T-helper 2 cell treated with Interferon-gamma antibody and Interleukin-4, amounts not matched to agents 100 ng/mL and 5 ng/mL, for 36 hours (primary cell): ENCODE results near the gene NDST1. TPM values are rescaled to one million over a fixed set of nuclear protein-coding genes. Genes with fewer than 3 reads are reported as not detected.

Experiments
- intact Hi-C: fragments of 100-400 bp; cut with micrococcal nuclease; formaldehyde crosslinking; loops from one replicate; pipeline ENCODE4 v1.15.1; 2023
- total RNA-seq: library from RNA; stranded (reverse); gene quantifications from 2 replicates; pipeline ENCODE4 v1.2.3, GENCODE V29; 2022

NDST1 gene
- total RNA-seq, 1 donor from 2014 or later, result 0.41 TPM

DNA sequence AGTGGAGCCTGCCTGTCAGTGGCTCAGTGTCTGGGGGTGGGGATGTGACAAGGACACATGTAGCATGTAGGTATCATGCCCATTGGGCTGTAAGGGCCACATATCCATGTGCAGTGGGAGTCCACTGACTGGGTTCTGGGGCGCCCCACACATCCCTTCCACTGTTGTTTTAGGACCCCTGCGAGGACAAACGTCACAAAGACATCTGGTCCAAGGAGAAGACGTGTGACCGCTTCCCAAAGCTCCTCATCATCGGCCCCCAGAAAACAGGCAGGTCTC lies 33.4 kb downstream of the NDST1 start:
- intact Hi-C loops, result no loop called here

DNA sequence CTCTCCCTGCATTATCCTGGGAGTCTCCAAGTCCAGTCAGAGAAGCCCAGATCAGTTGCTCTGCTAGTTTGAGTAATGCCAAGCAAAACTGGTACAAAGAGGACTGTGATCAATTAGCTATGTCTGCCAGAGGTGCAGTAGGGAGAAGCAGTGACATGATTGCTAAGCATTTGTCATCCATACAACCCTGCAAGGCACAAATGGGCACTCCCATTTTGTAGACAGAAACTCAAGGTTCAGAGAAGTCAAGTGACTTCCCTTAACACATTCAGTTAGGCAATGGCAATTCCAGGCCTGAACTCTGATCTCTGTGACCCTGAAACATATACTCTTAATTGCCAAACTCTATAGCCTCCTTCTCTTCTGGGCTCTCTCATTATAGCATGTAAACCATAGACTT lies 34.0 kb downstream of the NDST1 start:
- intact Hi-C loops, result no loop called here

DNA sequence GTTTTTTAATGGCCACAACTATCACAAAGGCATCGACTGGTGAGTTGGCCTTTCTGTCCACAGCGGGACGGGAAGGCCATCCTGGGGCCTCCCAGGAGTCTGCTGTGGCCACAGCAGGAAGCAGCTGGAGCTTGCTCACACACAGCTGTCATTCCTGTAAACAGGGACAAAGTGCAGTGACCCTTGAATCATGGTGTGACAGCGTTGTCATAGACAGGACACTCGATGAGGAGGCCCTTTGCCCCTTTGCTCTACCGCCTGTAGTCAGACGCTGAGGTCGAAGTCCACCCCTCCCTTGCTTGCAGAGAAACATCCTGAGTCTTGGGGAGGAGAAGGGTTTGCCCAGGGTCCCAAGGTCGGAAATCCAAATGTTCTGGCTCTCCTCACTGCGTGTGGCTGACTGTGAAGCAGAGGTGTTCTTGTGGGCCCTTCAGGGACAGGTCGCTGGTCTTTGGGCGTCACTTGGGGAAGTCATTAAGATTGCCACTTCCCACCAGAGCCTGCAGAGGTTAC lies 35.1 kb downstream of the NDST1 start:
- intact Hi-C loops, result no loop called here

DNA sequence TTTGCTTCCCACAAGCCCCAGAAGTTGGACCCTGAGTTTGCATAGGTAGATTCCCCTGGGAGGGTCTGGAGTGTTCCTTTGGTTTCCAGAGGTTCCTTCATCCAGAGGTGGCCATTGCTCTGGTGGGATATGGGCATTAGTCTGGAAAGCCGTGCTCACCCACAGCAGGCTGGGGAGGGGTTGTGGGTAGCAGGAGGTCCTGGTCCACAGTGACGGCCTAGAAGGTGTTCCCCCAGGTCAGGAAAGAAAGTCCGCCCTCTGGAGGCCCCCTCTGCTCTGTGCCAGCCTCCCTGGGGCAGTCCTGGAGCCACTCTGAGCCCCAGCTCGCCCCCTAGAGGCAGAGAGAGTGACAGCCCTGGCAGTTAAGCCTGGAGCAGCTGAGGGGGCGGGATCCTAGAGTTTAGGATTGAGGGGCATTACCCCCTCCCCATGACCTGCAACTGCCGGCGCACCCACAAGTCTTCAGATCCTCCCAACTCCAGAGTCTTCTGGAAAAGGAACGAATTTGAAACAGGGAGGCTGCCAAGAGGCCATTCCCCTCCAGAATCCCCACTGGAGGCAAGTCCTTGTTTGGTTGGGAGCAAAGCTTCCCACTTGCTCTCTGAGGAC lies 36.8 kb downstream of the NDST1 start:
- intact Hi-C loops, result loop anchor here (1.0 kb wide), 1 partner anchor 86 kb away; no protein-coding TSS in a partner anchor

DNA sequence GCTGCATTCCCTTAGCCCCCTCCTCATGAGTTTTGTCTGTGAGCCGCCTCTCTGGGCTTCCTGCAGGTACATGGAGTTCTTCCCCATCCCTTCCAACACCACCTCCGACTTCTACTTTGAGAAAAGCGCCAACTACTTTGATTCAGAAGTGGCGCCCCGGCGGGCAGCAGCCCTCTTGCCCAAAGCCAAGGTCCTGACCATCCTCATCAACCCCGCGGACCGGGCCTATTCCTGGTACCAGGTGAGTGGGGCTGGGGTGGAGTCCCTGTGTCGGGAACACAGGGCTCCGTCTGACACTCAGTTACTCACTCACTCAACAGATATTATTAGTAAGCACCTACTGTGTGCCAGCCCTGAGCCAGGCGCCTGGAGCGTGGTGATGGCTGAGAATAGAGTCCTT lies 37.3 kb downstream of the NDST1 start:
- intact Hi-C loops, result no loop called here

DNA sequence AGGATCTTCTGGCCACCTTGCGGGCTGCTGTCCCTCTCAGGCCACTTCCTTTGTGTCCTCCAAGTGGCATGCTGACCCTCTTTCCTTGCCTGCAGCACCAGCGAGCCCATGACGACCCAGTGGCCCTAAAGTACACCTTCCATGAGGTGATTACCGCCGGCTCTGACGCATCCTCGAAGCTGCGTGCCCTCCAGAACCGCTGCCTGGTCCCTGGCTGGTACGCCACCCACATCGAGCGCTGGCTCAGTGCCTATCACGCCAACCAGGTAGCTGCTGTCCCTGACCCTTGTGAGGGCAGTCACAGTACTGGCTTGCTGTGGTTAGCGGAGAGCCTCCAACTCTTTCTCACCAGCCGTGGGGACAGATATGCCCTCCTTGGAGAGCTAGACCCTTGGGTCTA lies 40.2 kb downstream of the NDST1 start:
- intact Hi-C loops, result no loop called here

DNA sequence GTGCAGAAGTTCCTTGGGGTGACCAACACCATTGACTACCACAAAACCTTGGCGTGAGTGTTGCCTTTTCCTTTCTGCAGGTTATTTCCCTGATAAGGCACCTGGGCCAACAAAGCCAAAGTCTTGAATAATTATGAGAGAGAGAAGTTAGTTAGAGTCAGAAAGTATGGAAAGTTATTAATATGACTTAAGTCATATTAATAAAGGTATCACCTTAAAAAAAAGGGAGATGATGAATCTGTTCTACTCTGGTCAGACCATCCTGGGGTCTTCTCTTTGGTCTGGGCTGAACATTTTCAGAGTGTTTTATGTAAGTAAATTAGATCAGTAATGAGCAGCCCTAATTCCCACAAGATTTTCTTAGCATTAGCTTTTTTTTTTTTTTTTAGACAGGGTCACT lies 41.8 kb downstream of the NDST1 start:
- intact Hi-C loops, result no loop called here

DNA sequence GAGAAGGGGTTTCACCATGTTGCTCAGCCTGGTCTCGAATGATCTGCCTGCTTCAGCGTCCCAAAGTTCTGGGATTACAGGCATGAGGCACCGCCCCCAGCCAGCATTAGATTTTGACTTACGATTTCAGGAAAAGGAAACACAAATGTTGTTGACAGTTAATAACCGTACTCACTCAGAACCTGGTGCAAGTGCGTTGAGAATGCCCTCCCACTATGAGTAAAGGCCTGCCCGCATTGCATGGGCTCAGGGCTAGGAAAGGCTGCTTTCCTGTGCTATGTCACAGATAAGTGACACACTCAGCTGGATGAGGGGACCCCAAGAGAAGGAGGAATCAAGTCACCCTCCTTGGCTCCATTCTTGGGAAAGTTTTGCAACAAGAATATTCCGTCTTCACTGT lies 42.4 kb downstream of the NDST1 start:
- intact Hi-C loops, result no loop called here

DNA sequence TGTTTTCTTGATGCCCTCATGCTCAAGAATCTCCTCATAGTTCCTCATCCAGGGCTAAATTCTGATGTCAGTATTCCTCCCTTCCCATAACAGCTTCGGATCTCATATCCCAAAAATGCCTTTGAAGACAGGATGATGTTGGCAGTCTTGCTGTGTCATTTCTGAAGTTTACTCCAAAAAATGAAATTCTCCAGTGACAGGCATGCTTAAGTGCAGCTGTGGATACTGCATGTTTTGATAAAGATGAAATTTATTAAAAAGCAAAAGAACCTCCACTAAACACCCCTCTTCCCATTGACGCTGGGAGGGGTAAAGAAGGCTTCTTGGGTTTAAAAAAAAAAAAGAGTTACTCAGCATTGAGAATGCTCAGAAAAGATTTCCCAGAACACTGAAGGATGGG lies 43.1 kb downstream of the NDST1 start:
- intact Hi-C loops, result no loop called here

DNA sequence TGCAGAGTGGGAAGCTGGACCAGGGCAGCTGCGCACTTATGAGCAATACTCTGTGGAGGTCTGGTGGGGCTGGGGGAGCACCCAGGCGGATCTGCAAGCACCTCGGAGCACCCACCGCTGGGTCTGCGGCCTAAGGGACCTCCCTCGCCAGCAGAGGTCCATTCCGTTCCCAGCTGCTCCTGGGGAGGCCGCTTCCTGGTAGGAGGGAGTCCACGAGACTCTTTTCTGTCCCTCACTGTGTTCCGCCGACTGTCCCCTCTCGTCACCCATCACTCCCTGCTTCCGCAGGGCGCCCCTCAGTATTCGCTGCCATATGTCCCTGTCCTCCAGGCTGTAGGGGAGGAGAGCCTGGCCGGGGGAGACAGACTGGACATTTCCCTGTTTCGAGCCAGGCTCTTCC lies 45.5 kb downstream of the NDST1 start:
- intact Hi-C loops, result no loop called here

DNA sequence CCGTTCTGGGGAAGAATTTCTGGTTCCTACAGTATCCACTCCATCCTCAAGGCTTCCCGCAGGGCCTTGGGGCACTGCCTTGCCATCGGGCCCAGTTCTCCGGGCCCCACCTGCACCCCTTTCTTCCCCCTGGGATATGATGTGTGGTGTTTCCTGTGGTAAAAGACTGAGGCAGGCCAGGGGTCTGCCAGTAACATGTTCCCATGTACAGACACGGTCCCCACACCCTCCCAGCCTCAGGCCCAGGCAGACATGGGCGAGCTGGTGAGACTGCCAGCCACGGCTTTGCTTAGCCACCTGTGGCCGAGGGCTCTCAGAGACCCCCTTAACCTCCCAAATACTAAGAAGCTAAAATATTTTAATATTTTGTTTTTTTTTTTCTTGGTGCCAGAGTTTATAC lies 46.0 kb downstream of the NDST1 start:
- intact Hi-C loops, result no loop called here

DNA sequence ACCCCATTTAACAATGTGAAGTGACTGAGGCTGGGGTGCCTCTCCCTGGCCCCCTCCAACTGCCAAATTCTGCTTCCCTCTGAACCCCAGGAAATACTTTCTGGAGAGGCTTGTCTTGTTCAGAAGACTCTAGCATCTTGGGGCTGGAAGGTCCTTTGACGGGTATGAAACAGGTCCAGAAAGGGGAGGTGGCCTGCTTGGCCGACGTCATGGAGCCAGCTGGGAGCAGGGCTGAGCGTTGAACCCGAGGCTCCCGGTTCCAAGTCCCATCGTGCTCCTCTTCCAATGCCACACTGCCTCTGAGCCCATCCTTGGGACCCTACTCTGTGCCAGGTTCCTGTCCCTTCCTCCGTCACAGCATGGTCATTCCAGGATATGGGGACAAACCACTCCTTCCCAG lies 46.9 kb downstream of the NDST1 start:
- intact Hi-C loops, result no loop called here

DNA sequence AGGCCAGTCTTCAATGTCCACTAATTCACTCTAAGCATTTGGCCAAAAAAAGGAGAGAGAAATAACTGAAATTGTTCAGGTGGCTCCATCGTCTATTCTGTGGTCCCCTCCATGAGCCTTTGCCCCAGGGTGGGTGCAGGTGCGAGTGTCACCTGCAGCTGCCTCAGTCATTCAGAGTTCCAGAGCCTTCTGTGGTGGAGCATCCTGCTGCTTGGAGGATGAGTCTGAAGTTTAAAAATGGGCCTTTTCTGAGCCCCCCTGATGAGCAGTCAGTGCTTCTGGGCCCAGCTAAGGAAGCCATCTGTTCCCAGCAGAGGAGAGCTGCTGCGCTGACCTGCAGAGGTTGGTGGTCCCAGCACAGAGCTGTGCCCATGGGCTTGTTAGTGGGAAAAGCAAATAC lies 48.2 kb downstream of the NDST1 start:
- intact Hi-C loops, result no loop called here

DNA sequence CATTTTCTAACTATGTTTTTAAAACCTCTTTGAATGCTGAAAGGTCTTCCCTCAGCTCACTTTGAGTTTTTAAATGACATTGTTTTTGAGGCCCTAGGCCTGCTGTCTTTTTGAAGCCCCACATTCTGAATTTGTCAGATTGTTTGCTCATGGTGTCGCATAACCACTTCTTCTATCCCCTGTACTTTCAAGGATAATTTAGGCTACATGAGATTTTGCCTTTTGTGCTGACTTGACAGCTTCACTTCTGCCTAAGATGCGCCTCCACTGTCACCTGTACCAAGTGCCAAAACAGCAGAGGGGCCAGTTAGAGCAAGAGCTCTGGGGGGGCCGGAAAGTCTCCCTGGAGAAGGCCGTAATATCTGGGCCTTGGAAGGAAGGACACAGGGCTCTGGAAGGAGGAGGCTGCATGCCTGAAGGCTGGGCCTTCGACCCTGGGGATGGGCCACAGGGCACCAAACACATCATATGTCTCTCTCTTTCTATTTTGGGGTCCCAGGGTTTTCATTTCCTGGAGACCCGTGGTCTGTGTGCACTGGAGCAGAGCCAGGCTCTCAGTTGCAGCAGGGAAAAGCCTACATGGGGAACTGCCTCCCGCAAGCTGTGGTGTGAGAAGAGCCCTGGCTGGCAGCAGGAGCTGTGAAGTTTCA lies 49.1 kb downstream of the NDST1 start:
- intact Hi-C loops, result no loop called here

DNA sequence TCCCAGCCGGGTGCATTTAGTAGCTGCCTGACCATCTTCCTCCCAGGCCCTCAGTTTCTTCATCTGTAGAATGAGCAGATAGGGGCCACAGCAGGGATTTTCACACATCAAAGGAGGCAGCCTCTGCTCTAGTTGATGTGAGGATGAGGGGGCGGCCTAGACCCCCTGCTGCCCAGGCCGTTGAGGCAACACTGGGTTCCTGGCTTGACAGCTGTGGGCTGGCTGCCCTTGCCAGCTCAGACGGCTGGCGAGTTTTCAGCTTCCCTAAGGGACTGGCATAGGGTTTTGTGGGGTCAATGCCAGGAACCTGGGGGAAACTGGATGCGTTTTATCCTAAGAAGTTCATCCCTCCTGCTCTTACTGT lies 49.6 kb downstream of the NDST1 start:
- intact Hi-C loops, result no loop called here

DNA sequence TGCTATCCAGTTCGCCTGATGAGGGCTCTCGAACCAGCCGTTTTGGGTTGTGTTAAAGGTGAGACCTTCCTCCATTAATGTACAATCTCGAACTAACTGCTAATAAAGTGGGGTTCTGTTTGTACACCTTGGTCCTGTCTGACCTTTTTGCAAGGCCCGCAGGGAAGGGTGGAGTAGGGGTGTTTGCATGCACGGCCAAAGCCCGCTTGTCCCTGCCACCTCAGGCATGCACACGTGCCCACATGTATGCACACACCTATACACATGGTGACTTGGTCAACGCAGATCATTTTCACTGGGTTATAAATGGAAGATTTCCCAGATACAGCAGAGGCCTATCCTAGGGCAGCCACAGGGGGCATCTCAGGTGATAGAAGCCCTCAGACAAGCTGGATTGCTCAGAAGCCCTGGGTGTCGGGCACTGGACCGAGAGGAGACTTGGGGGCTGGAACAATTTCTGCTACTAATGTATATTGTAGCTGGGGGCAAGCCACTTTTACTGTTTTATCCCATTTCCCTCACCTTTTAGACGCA lies 50.2 kb downstream of the NDST1 start:
- intact Hi-C loops, result no loop called here

DNA sequence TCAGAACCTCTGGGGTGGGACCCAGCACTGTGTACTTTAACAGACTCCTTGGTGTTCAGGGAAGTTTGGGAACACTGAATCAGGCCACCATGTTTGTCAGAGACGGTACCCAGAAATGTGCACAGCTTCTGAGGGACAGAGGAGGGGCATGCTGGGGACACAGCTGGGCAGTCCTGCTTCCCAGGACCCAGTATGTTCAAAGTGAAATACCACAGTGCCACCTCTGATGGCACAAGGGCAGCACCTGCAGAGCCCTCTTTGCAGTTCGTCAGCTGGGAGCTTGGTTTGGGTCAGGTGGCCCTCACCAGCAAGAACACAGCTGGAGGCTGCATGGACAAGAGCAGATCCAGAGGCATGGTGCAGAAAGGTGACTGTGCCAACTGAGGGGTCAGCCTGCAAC lies 51.2 kb downstream of the NDST1 start:
- intact Hi-C loops, result no loop called here

DNA sequence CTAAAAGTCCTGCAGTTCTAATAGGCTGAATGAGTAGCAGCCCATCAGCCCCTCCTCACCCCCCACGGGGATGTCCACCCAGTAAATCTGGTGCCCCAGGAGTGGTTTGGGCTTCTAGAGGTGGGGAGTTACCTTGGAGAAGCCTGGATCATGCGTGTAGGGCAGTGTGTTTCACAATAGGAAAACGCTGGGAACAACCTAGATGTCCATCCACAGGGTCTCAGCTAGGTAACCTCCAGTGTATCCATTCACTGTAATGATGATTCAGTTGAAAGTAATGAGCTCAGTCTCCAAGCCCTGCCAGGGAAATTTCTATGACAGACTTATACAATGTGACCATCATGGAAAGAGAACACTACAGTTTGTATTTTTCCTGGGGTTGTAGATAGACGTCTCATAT lies 51.8 kb downstream of the NDST1 start:
- intact Hi-C loops, result loop anchor here (10.0 kb wide), 1 partner anchor 605 kb away; no protein-coding TSS in a partner anchor

DNA sequence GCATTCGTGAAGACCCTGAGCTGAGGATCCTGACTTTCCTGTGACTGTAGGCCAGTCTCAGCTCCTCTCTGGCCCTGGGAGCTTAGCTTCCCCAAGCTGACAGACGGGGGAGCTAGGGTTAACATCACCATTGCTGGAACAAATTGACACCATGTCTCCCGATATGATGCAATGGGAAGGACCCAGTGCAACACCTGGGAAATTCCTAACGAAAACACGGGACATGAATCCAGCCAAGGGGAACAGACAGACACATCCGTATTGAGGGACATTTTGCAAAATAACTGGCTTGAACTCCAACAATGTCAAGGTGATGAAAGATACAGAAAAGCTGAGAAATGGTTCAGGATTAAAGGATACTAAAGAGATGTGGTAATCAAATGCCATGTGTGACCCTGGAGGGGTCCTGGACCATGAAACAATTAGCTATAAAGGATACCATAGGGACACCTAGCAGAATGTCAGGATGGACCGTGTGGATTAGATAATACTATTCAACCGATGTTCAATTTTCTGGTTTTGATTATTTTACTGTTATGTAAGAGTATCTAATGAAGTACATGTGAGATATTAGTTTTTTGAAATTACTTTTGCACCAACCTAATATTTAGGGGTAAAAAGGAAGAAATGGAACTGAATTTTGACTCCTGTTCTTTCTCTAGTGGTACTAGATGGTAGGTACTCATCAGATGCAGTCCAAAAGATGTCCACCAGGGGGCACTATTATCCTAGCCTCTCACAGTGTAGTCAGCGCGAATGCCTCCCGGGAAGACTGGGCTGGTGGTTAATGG lies 52.7 kb downstream of the NDST1 start:
- intact Hi-C loops, result loop anchor here (1.0 to 10.0 kb wide), 6 partner anchors 96 to 604 kb away; no protein-coding TSS in a partner anchor

DNA sequence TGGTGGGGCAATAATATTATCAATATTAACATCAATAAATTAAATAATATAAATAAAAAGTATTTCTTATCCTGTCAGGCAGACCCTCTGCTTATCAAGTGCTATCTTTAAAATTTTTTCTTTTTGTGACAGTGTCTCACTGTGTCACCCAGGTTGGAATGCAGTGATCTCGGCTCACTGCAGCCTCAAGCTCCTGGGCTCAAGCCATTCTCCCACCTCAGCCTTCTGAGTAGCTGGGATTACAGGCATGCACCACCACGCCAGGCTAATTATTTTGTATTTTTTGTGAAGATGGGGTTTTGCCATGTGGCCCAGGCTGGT lies 53.2 kb downstream of the NDST1 start:
- intact Hi-C loops, result loop anchor here (1.0 to 10.0 kb wide), 6 partner anchors 95 to 604 kb away; no protein-coding TSS in a partner anchor

DNA sequence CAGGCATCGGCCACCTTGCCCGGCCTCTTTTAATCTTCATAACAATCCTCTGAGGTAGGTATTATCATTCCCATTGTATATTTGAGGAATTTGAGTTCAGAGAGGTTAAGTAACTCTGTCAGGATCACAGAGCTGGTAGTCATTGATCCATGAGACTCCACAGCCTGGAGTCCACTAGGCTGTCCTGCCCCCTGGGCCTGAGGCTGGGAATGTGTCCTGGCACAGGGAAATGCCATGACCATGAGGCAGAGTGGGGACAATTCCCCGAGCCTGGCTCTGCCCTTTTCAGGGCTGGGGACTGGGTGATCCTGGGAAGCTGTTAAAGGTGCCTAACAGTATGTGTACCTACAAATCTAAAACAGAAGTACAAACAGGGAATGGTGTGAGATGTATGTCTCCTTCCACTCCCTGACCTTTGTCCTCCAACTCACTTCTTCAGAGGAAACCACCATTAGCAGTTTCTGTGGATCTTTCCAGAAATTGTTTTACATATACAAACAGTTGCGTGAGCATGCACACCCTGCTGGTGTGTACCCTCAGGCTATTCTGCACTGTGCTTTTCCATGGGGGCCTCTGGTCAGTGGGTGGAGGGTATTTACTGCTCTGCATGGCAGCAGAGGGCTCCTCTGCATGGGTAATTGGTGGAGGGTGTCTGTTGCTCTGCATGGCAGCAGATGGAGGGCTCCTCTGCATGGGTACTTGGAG lies 53.8 kb downstream of the NDST1 start:
- intact Hi-C loops, result loop anchor here (1.0 to 10.0 kb wide), 6 partner anchors 95 to 603 kb away; no protein-coding TSS in a partner anchor

DNA sequence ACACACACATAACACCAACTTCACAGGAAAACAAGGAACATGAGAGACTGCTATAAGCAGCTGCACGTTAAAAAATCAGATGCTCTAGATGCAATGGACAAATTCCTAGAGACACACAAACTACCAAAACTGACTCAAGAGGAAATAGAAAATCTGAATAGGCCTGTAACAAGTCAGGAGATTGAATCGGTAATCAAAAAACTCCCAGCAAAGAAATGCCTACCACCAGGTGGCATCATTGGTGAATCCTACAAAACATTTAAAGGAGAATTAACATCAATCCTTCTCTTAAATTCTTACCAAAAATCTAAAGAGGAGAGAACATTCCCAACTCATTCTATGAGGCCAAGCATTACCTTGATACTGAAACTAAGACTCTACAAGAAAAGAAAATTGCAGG lies 54.9 kb downstream of the NDST1 start:
- intact Hi-C loops, result loop anchor here (10.0 kb wide), 1 partner anchor 602 kb away; no protein-coding TSS in a partner anchor
